Activated CD4-positive, alpha-beta T cell treated with anti-CD3 and anti-CD28 coated beads, Interleukin-2, amount 50 U/mL, for 4 hours (primary cell): ENCODE results near the gene NUAK1.
"Not testable (repeated sequence)": the region's sequence is repeated elsewhere in the genome, so short reads cannot be mapped to it uniquely, and the experiment has no call there.

Experiments used
- DNase-seq, 2 experiments: peaks; one replicate each; pipeline ENCODE4 v3.0.0-alpha.2; 2020

NUAK1 gene

DNA sequence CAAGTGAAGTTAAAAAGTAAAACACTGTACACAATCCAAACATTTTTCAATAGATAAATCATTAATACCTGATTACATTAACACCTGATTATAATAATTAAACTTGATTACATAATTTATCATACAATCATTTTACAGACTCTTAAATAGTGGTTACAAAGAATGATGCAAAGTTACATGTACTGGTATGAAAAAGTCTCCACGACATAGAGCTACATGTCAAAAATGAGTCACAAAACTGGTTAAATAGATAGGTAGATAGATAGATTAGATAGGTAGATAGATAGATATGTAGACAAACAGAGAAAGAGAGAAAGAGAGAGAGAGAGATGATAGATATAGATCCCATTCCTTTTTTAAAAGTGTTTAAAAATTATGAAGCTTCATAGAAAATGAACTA lies 109.2 kb downstream of the NUAK1 start:
- no peak for DNase-seq

DNA sequence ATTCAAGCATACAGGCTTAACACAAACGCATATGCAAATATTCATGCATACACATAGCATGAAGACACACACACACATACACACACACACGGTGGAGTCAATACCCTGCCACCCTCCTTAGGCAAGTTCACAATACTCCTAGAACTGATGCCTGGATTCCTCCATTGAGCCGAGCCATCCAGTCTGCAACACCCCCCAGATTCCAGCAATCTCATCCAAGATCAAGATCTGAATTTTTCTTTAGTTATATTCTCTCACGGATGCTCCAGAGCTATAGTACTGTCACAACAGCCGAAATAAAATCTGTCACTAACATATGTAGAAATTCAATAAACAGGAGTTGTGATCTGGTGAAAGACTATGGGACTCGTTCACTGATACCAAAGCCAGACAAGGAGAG lies 110.8 kb downstream of the NUAK1 start:
- no peak for DNase-seq

DNA sequence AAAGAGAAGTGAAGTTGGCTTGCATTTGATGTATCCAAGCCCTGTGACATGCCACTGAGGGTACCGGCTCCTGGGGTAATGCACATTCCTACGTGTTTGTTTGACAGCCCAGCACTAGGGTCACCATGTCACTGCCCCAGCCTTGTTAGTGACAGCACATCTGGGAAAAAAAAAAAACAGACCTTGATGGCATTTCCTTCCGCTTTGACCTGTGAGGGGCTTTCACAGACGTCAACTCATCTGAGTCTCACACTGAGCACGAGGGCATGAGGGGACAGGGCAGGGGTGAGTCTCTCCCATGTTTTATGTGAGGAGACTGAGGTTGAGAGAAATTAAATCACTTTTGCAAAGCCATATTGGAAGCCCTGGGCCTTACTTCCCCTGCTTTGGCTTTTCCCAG lies 111.5 kb downstream of the NUAK1 start:
- no peak for DNase-seq

DNA sequence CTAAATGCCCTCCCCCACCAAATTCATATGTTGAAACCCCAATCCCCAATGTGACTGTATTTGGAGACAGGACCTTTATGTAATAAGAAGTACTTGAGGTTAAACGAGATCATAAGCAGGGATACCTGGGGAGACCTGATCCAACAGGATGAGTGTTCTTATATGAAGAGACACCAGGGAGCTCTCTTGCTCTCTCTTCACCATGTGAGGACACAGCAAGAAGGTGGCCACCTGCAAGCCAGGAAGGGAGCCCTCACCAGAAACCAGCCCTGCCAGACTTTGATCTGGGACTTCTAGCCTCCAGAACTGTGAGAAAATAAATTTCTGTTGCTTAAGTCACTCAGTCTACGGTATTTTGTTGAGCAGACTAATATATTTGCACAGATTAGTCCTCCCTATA lies 113.6 kb downstream of the NUAK1 start:
- DNase-seq: no peak

DNA sequence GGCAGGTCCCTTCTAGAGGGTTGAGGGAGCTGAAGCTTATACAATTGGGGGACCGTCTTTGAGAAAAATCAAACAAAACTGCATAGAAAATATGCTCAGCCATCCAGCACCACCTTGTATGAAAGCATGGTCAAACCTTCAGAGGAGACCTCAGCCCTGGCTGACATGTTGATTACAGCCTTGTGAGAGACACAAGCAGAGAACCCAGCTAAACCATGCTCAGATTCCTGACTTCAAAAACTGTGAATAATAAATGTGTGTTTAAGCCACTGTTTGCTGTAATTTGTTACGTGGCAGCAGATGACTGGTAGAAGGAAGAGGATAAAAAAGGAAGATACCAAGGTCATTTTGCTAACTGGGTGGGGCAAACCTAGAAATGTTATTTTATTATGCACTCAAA lies 115.7 kb downstream of the NUAK1 start:
- DNase-seq: no peak

DNA sequence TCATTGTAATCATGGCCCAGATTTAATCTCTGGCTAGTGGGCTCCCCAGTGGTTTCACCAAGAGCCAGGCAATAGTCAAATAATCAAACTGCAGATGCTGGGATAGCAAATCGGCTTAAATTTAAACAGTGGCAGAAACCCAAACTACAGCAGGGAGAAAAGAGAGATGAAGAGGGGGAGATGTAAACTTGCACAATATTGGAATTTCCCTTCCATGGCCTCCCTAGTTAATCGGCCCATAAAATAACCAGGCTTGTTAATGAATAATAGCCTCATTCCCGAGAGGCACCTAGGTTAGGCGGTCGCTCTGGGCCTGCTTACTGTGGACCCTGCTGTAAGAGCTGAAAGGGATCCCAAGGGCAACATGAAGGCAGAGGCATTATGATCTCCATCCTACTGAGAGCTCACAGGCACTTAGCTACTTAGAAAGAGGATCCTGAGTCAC lies 116.2 kb downstream of the NUAK1 start:
- no peak for DNase-seq

DNA sequence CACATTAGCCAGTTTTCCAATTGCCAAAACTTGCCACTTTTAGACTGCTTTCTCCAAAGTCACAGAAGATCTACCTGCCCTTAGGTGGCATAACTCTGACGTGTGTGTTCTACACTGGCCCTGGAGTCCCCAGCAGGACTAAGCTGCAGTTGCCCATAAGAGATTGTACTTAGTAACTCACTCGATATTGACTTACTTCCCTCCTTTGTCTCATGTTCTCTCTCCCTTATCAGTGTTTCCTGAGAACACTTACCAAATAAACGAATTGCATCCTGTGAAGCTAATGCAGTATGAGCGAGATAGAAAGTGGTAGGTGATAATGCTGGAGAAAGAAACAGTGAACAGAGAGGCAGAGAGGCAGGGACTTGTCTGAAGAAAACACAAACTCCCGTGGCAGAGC lies 117.2 kb downstream of the NUAK1 start:
- DNase-seq: no peak

DNA sequence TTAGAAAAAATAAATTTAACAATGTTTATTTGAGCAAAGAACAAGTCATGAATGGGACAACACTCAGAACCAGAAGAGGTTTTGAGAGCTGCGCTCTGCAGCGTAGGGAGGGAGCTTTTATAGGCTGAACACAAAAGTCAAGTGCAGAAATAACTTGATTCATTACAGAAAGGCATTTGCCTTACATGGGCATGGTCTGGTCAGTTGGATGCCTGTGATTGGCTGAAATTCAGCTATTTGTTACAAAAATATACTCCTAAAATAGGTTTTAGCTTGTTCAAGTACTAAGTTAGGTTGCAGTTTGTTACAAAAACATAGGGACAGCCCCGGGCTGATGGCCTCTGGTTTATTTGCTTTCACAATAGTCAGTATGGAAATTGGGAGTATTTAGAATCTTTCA lies 118.0 kb downstream of the NUAK1 start:
- no peak for DNase-seq

DNA sequence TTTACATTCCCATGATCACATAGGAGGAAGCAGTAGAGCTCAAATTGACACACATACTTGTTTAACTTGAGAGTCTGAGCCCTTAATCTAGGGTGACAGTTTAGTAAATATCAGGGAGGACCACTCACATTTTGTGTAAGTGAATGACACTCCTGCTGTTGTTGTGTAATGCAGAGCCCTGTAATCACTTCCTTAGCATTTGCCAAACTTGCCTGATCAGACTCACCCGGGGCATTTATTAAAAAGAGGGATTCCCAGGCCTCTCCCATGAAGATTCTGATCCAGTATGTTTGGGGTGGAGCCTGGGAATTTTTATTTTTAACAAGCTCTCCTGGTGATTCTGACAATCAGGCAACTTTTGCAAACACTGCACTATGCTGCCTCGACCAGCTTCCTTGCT lies 119.6 kb downstream of the NUAK1 start:
- no peak for DNase-seq

DNA sequence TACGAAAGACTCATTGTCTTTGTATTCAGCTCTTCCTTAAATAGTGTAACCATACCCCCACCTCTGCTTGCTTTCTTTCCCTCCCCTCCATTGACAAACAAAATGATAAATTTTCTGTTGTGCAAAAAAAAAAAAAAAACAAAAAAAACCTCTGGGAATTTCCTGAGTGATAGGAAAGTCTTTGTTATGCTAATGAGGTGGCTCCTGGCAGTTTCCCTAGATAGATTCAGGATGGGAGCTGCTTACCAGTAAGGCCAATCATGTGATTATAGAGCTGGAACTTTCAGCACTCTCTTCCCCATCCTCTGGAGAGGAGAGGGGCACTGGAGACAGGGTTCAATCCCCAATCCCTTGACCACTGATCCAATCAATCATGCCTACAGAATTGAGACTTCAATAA lies 120.5 kb downstream of the NUAK1 start:
- no peak for DNase-seq

DNA sequence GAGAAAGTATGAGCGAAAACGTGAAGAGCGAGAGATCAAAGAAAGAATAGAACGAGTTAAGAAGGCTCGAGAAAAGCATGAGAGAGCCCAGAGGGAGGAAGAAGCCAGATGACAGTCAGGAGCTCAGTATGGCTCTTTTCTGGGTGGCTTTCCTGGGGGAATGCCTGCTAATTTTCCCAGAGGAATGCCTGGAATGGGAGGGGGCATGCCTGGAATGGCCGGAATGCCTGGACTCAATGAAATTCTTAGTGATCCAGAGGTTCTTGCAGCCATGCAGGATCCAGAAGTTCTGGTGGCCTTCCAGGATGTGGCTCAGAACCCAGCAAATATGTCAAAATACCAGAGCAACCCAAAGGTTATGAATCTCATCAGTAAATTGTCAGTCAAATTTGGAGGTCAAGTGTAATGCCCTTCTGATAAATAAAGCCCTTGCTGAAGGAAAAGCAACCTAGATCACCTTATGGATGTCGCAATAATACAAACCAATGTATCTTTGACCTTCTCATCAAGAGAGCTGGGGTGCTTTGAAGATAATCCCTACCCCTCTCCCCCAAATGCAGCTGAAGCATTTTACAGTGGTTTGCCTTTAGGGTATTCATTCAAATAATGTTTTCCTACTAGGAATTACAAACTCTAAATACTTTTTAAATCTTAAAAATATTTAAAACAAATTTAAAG lies 122.0 kb downstream of the NUAK1 start:
- DNase-seq: not testable (repeated sequence)

DNA sequence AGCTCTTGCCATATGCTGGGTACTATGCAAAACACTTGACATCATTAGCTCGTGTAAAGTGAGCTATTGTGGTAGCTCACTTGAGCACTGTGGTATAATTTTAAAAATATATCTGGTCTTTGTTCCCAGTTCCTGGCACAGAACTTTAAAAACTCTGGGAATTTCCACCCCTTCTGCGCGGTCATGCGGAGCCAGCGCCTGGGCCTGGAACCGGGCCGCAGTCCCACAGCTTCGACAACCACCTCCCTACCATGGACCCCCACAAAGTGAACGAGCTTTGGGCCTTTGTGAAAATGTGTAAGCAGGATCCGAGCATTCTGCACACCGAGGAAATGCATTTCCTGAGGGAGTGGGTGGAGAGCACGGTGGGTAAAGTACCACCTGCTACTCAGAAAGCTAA lies 123.1 kb downstream of the NUAK1 start:
- DNase-seq: no peak

DNA sequence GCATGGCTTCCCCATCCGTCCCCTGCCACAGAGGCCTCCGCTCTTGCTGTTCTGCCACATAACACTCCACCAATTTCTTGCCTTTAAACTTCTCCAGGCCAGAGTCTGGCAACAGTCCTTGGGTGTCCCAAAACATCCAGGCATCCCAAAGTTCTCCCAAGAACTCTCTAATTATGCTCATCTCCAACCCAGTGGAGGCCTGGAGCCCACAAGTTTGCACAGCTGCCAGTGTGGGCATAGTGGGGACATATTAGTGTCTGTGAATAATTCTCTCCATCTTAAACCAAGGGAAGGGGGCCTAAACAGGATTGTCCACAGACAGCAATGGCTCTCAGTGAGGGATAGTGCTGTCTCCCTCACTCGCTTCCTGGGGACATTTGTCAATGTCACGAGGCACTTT lies 124.8 kb downstream of the NUAK1 start:
- DNase-seq: no peak
